ENCODE data around the gene DSTYK. TPM values are rescaled to one million over a fixed set of nuclear protein-coding genes. Genes with fewer than 3 reads are reported as not detected.

Gene DSTYK
- total RNA-seq, 1 donor from 2014 or later: 9.2 TPM

DNA sequence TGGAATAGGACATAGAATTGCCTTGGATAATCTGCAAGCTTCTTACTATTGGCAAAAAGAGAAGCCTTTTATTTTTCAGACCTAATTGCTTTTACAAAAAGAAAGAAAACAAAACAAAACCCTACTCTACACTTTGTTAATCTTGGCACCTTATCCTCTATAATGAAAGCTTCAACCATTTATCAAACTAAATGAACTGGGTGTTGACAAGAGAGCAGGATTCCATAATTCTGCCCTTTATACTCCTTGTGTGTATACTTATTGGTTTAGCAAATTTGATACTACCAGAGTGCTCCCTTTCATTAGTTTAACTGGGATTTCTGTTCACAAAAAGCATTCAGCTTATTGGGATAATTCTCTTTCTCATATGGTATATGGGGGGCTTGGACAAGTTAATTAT lies 13.2 kb upstream of the DSTYK start:
- Mint-ChIP-seq H3K4me3 (ENCODE audit: unreplicated experiment) (no peak overlapping the region), H3K36me3 (ENCODE audit: unreplicated experiment) (no peaks in the 10 kb centered on the region), H3K4me1 (ENCODE audit: low read depth, unreplicated experiment) (peaks cover 7% of the 10 kb centered on the region), H3K9me3 (ENCODE audit: unreplicated experiment) (peaks cover 3% of the 10 kb centered on the region), H3K27ac (ENCODE audit: unreplicated experiment) (no peak overlapping the region), H3K27me3 (ENCODE audit: unreplicated experiment) (peaks cover 3% of the 10 kb centered on the region)
- DNase-seq: no peak
- TF ChIP-seq CTCF (IDR thresholded peaks at IDR 0.05; ENCODE audit: partially characterized antibody, unreplicated experiment): no peak

GRCh38 chr1:205220421-205220820 lies 8.9 kb upstream of the DSTYK start:
- Mint-ChIP-seq H3K4me1 (ENCODE audit: low read depth, unreplicated experiment) (no peaks in the 10 kb centered on the region), H3K27me3 (ENCODE audit: unreplicated experiment) (no peaks in the 10 kb centered on the region), H3K9me3 (ENCODE audit: unreplicated experiment) (peaks cover 3% of the 10 kb centered on the region), H3K27ac (ENCODE audit: unreplicated experiment) (no peak overlapping the region), H3K4me3 (ENCODE audit: unreplicated experiment) (no peak overlapping the region), H3K36me3 (ENCODE audit: unreplicated experiment) (no peaks in the 10 kb centered on the region)
- no peak for DNase-seq
- TF ChIP-seq CTCF (IDR thresholded peaks at IDR 0.05; ENCODE audit: partially characterized antibody, unreplicated experiment): no peak

GRCh38 chr1:205217418-205217817 lies 5.9 kb upstream of the DSTYK start:
- Mint-ChIP-seq H3K4me3 (ENCODE audit: unreplicated experiment) (no peak overlapping the region), H3K27ac (ENCODE audit: unreplicated experiment) (no peak overlapping the region), H3K27me3 (ENCODE audit: unreplicated experiment) (no peaks in the 10 kb centered on the region), H3K4me1 (ENCODE audit: low read depth, unreplicated experiment) (no peaks in the 10 kb centered on the region), H3K36me3 (ENCODE audit: unreplicated experiment) (no peaks in the 10 kb centered on the region), H3K9me3 (ENCODE audit: unreplicated experiment) (peaks cover 3% of the 10 kb centered on the region)
- TF ChIP-seq CTCF (IDR thresholded peaks at IDR 0.05; ENCODE audit: partially characterized antibody, unreplicated experiment): no peak
- DNase-seq: no peak

DNA sequence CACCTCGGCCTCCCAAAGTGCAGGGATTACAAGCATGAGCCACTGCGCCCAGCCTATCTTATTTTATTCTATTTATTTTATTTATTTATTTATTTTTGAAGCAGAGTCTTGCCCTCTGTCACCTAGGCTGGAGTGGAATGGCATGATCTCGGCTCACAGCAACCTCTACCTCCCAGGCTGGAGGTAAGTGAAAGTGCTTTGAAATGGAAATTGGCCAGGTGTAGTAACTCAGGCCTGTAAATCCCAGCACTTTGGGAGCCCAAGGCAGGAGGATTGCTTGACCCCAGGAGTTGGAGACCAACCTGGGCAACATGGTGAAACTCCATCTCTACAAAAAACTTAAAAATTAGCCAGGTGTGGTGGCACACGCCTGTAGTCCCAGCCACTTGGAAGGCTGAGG lies 5.1 kb upstream of the DSTYK start:
- no peak for DNase-seq
- H3K36me3 Mint-ChIP-seq (ENCODE audit: unreplicated experiment): no peaks in the 10 kb centered on the region
- no peaks in the 10 kb centered on the region for H3K4me1 Mint-ChIP-seq (ENCODE audit: low read depth, unreplicated experiment)
- H3K9me3 Mint-ChIP-seq (ENCODE audit: unreplicated experiment): peaks cover 3% of the 10 kb centered on the region
- H3K27me3 Mint-ChIP-seq (ENCODE audit: unreplicated experiment): no peaks in the 10 kb centered on the region
- H3K27ac Mint-ChIP-seq (ENCODE audit: unreplicated experiment): no peak overlapping the region
- TF ChIP-seq CTCF (IDR thresholded peaks at IDR 0.05; ENCODE audit: partially characterized antibody, unreplicated experiment): no peak
- no peak overlapping the region for H3K4me3 Mint-ChIP-seq (ENCODE audit: unreplicated experiment)

GRCh38 chr1:205214756-205215155 lies 3.3 kb upstream of the DSTYK start:
- Mint-ChIP-seq H3K27ac (ENCODE audit: unreplicated experiment) (no peak overlapping the region), H3K4me1 (ENCODE audit: low read depth, unreplicated experiment) (peaks cover 5% of the 10 kb centered on the region), H3K36me3 (ENCODE audit: unreplicated experiment) (no peaks in the 10 kb centered on the region)

More at GRCh38 chr1:205214756-205215155, 3.3 kb upstream of the DSTYK start:
- peaks cover 6% of the 10 kb centered on the region for H3K9me3 Mint-ChIP-seq (ENCODE audit: unreplicated experiment)
- H3K4me3 Mint-ChIP-seq (ENCODE audit: unreplicated experiment): no peak overlapping the region
- no peak for DNase-seq
- TF ChIP-seq CTCF (IDR thresholded peaks at IDR 0.05; ENCODE audit: partially characterized antibody, unreplicated experiment): no peak
- peaks cover 2% of the 10 kb centered on the region for H3K27me3 Mint-ChIP-seq (ENCODE audit: unreplicated experiment)
